GM21526 (cell line): ENCODE data around the gene DDR2.
"Not testable (repeated sequence)": the region's sequence is repeated elsewhere in the genome, so short reads cannot be mapped to it uniquely, and the experiment has no call there.

Experiments used
- ATAC-seq: cut with Tn5 transposase; IDR thresholded peaks from one replicate; pipeline ENCODE4 v1.9.1; 2021; ENCODE audit warnings: moderate library complexity; ENCODE audit not compliant: unreplicated experiment, low FRiP score

Gene DDR2

GRCh38 chr1:162632217-162632666, at the start of gene DDR2:
Gene DDR2 (plus strand): TSS chr1:162632464. CDS start chr1:162719064, 86,600 bp downstream.
- no peak for ATAC-seq

GRCh38 chr1:162582901-162583300, 49.4 kb upstream of the DDR2 start:
- ATAC-seq, result not testable (repeated sequence)

GRCh38 chr1:162585101-162585500, 47.2 kb upstream of the DDR2 start:
- ATAC-seq, result not testable (repeated sequence)

GRCh38 chr1:162587347-162587746, 44.9 kb upstream of the DDR2 start:
- ATAC-seq, result no peak

GRCh38 chr1:162587761-162588260, 44.5 kb upstream of the DDR2 start:
- no peak for ATAC-seq

- no peak for ATAC-seq
These were observed 42.2 kb upstream of the DDR2 start for GRCh38 chr1:162590101-162590500.

GRCh38 chr1:162590686-162591085, 41.6 kb upstream of the DDR2 start:
- no peak for ATAC-seq

- ATAC-seq, result no peak
These were observed 35.6 kb upstream of the DDR2 start for GRCh38 chr1:162596514-162597170.

- ATAC-seq, result no peak
These were observed 32.8 kb upstream of the DDR2 start for GRCh38 chr1:162599451-162599850.

- not testable (repeated sequence) for ATAC-seq
These were observed 29.1 kb upstream of the DDR2 start for GRCh38 chr1:162603117-162603516.

- ATAC-seq, result no peak
These were observed 26.9 kb upstream of the DDR2 start for GRCh38 chr1:162605225-162605927.

- no peak for ATAC-seq
These were observed 23.0 kb upstream of the DDR2 start for GRCh38 chr1:162609306-162609705.

- no peak for ATAC-seq
These were observed 19.5 kb upstream of the DDR2 start for GRCh38 chr1:162612606-162613400.

GRCh38 chr1:162616848-162617247, 15.4 kb upstream of the DDR2 start:
- ATAC-seq, result no peak

- ATAC-seq, result no peak
These were observed 14.8 kb upstream of the DDR2 start for GRCh38 chr1:162617513-162617912.

GRCh38 chr1:162619076-162619475, 13.2 kb upstream of the DDR2 start:
- ATAC-seq, result no peak

GRCh38 chr1:162621256-162621655, 11.0 kb upstream of the DDR2 start:
- ATAC-seq, result no peak

GRCh38 chr1:162625679-162626078, 6.6 kb upstream of the DDR2 start:
- no peak for ATAC-seq

GRCh38 chr1:162626094-162626493, 6.2 kb upstream of the DDR2 start:
- no peak for ATAC-seq

- ATAC-seq, result no peak
These were observed 5.5 kb upstream of the DDR2 start for GRCh38 chr1:162626761-162627160.

- ATAC-seq, result no peak
These were observed 4.5 kb upstream of the DDR2 start for GRCh38 chr1:162627662-162628296.
